HG03469 (cell line): Measurements from ENCODE around the gene IQCN.

Experiments
- ATAC-seq: cut with Tn5 transposase; IDR thresholded peaks from one replicate; pipeline ENCODE4 v1.9.1; 2021; ENCODE audit warnings: mild to moderate bottlenecking, moderate library complexity, moderate number of reproducible peaks; ENCODE audit not compliant: unreplicated experiment

IQCN gene

GRCh38 chr19:18239303-18239702 is 34.9 kb downstream of the IQCN start:
- no peak for ATAC-seq

GRCh38 chr19:18234194-18234593 is 40.1 kb downstream of the IQCN start:
- ATAC-seq: no peak

- ATAC-seq: no peak
These were observed 40.9 kb downstream of the IQCN start for GRCh38 chr19:18233224-18233825.

GRCh38 chr19:18232540-18233223 is 41.6 kb downstream of the IQCN start:
- no peak for ATAC-seq

GRCh38 chr19:18231775-18232174 is 42.5 kb downstream of the IQCN start:
- no peak for ATAC-seq

GRCh38 chr19:18230941-18231734 is 43.1 kb downstream of the IQCN start:
- no peak for ATAC-seq

GRCh38 chr19:18229915-18230314 is 44.3 kb downstream of the IQCN start:
- no peak for ATAC-seq

- no peak for ATAC-seq
These were observed 44.8 kb downstream of the IQCN start for GRCh38 chr19:18229474-18229873.

GRCh38 chr19:18227781-18228271 is 46.4 kb downstream of the IQCN start:
- no peak for ATAC-seq

GRCh38 chr19:18226956-18227780 is 47.1 kb downstream of the IQCN start:
- no peak for ATAC-seq

GRCh38 chr19:18225702-18226468 is 48.4 kb downstream of the IQCN start, which contains the start of gene PDE4C:
PDE4C (minus strand) TSS chr19:18226438; CDS start chr19:18226415, 23 bp downstream.
- no peak for ATAC-seq

- ATAC-seq: no peak
These were observed 48.9 kb downstream of the IQCN start for GRCh38 chr19:18225355-18225701.

- ATAC-seq: peak; percentile 59
These were observed 49.5 kb downstream of the IQCN start for GRCh38 chr19:18224525-18225354.

- ATAC-seq: no peak
These were observed 50.3 kb downstream of the IQCN start for GRCh38 chr19:18223860-18224524.

GRCh38 chr19:18221815-18222725 is 52.2 kb downstream of the IQCN start:
- ATAC-seq: no peak

- ATAC-seq: no peak
These were observed 53.5 kb downstream of the IQCN start for GRCh38 chr19:18220632-18221275.
